ACC112 (cell line): ENCODE results near the gene GRID1.

ENCODE experiments used
- H2AFZ ChIP-seq: fragments of 200-600 bp; sonication (generic); one replicate; pipeline ENCODE4 v1.6.0; 2017; ENCODE audit warnings: antibody characterized with exemption, low read length; ENCODE audit not compliant: unreplicated experiment
- H3K27ac ChIP-seq: fragments of 200-600 bp; sonication (generic); 2 replicates; pipeline ENCODE4 v1.5.1; 2014; ENCODE audit warnings: low read depth, mild to moderate bottlenecking, antibody characterized with exemption, low read length, moderate library complexity
- H3K27me3 ChIP-seq: fragments of 200-600 bp; sonication (generic); 2 replicates; pipeline ENCODE4 v1.6.1; 2014; ENCODE audit warnings: mild to moderate bottlenecking, antibody characterized with exemption, low read length, moderate library complexity, mixed read lengths; ENCODE audit not compliant: insufficient read depth
- H3K36me3 ChIP-seq: fragments of 200-600 bp; sonication (generic); 2 replicates; pipeline ENCODE4 v1.6.1; 2016; ENCODE audit warnings: mild to moderate bottlenecking, antibody characterized with exemption, low read length, moderate library complexity, mixed read lengths; ENCODE audit not compliant: insufficient read depth
- H3K4me1 ChIP-seq: fragments of 200-600 bp; sonication (generic); one replicate; pipeline ENCODE4 v1.6.1; 2016; ENCODE audit warnings: low read length, mixed read lengths; ENCODE audit not compliant: insufficient read depth, unreplicated experiment, control insufficient read depth
- H3K4me3 ChIP-seq: fragments of 200-600 bp; sonication (generic); 2 replicates; pipeline ENCODE4 v1.5.1; 2014; ENCODE audit warnings: mild to moderate bottlenecking, low read depth, low read length
- H3K79me2 ChIP-seq: fragments of 200-600 bp; sonication (generic); one replicate; pipeline ENCODE4 v1.6.0; 2016; ENCODE audit warnings: low read length; ENCODE audit not compliant: control insufficient read depth, unreplicated experiment, insufficient read depth

GRID1 gene

GRCh38 chr10:86234107-86234506, 132.5 kb downstream of the GRID1 start:
- no peaks in the 10 kb centered on the region; the same call in 1 of the 2 replicates for H3K27me3 ChIP-seq
- H3K4me1 ChIP-seq = no peaks in the 10 kb centered on the region
- H2AFZ ChIP-seq = no peak overlapping the region
- no peaks in the 10 kb centered on the region for H3K79me2 ChIP-seq
- H3K4me3 ChIP-seq = no peak overlapping the region
- no peaks in the 10 kb centered on the region for H3K36me3 ChIP-seq
- H3K27ac ChIP-seq = no peak overlapping the region

DNA sequence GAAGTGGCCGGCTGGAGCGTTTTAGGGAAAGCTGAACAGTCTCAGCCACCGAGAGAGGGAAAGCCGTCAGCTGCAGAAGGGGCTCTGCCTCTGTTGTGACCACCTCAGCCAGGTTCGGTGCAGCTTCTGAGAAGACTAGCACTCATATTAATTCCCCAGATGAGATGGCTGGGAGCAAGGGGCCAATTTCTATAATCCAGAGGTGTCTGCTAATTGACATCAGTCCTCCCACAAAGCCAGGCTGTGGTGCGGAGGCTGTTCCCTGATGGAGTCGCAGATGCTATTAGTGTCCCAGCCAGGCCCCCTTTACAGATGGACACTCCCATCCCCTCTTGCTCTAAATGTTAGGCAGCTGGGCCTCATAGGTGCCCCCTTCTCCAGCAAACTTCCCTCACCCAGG, 133.5 kb downstream of the GRID1 start:
- Histone ChIP-seq H3K27me3 (no peaks in the 10 kb centered on the region; the same call in 1 of the 2 replicates), H3K36me3 (no peaks in the 10 kb centered on the region), H3K4me3 (no peak overlapping the region), H2AFZ (no peak overlapping the region), H3K4me1 (no peaks in the 10 kb centered on the region), H3K79me2 (no peaks in the 10 kb centered on the region), H3K27ac (no peak overlapping the region)

DNA sequence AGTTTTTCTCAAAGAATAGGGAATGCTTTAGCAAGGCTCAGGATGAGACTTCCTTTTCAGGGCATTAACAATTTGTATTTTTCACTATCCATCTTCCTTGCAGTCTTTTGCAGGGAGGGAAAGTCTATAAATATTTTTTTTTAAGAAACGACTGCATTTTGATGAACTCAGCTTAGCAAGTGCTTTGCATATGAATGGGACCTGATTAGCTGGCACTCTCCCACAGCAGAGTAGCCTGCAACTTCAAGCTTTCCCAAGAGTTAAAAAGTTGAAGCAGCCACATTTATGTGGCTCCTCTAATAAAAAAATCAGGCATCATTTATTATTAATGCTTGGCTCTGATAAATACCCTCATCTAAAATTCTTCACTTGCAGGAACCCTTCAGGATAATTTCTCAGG, 134.0 kb downstream of the GRID1 start:
- Histone ChIP-seq H3K4me1 (no peaks in the 10 kb centered on the region), H3K4me3 (no peak overlapping the region), H3K27me3 (no peaks in the 10 kb centered on the region; the same call in 1 of the 2 replicates), H3K27ac (no peak overlapping the region), H2AFZ (no peak overlapping the region), H3K36me3 (no peaks in the 10 kb centered on the region), H3K79me2 (no peaks in the 10 kb centered on the region)

DNA sequence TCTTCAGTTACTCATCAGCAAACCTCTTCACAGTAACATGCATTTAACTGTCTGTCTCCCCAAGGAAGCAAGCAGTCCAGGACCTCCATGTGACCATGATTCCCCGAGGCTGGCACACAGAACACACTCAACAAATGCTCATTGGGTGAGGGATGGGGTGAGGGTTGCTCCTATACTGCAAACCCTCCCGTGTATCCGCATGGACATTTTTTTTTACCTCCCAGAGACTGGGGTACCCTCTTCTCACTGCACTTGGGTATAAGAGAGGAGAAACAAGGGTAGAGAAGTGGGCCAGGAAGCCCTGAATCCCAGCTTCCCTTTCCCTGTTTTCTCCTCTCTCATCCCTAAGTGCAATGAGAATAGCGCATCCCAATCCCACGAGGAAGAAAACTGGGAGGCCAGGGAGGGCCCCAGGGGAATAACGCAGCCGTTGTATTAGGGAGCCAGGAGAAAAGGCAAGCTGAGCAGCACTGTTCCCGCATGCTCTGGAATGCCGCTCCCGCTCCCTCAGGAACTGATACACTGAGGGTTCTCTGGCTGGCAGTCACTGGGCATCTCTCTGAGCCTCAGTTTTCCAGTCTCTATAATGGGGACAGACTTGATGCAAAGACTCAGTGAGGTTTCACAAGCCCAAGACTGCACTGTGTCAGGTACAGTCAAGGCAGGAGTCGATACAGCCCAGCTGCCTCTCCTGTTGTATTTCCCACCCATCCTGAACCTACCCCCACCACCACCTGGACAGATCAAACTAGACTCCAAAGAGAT, 134.6 kb downstream of the GRID1 start:
- no peak overlapping the region for H3K4me3 ChIP-seq
- no peaks in the 10 kb centered on the region; the same call in 1 of the 2 replicates for H3K27me3 ChIP-seq
- no peaks in the 10 kb centered on the region for H3K36me3 ChIP-seq
- no peaks in the 10 kb centered on the region for H3K79me2 ChIP-seq
- H2AFZ ChIP-seq = no peak overlapping the region
- no peaks in the 10 kb centered on the region for H3K4me1 ChIP-seq
- no peak overlapping the region for H3K27ac ChIP-seq

GRCh38 chr10:86230557-86231180, 135.9 kb downstream of the GRID1 start:
- Histone ChIP-seq H3K27me3 (no peaks in the 10 kb centered on the region; the same call in 1 of the 2 replicates), H3K36me3 (no peaks in the 10 kb centered on the region), H3K27ac (no peak overlapping the region), H3K79me2 (no peaks in the 10 kb centered on the region), H2AFZ (no peak overlapping the region), H3K4me3 (no peak overlapping the region), H3K4me1 (no peaks in the 10 kb centered on the region)

DNA sequence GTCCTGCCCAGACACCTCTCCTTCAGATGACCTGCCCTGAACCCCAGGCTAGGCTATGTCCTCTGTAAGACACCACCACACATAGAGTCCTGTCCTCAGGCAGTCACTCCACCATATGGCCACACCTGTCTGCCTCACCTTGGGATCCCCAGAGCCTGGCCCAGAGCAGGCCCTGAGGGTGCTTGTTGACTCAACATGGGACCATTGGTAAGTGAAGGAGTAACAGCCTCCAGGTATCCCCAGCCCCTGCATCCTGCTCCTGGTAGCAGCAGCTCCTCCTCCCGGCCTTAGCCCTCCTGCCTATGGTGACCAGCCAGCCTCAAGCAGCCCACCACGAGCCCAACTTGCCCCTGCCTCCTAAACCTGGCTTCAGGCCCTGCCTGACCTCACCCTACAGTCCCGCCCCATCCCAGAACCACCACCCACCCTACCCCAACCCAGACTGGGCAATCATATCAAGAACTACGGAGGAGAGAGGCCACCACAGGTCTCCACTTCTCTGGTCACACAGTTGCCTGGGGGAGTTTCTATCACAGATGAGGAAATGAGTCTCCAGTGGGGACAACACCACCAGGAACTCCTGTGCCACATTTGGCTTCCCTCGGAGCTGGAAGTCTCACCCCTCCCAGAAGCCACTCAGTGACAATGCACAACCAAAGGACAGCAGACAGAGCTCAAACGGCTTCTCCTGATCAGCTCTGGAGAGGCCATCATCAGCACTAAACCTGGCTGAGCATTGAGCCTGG, 136.6 kb downstream of the GRID1 start:
- Histone ChIP-seq H3K79me2 (no peaks in the 10 kb centered on the region), H3K4me1 (no peaks in the 10 kb centered on the region), H3K36me3 (no peaks in the 10 kb centered on the region), H3K4me3 (no peak overlapping the region), H2AFZ (no peak overlapping the region), H3K27ac (no peak overlapping the region), H3K27me3 (no peaks in the 10 kb centered on the region; the same call in 1 of the 2 replicates)

- H3K4me1 ChIP-seq = no peaks in the 10 kb centered on the region
- no peaks in the 10 kb centered on the region for H3K79me2 ChIP-seq
- no peak overlapping the region for H3K27ac ChIP-seq
- no peaks in the 10 kb centered on the region for H3K36me3 ChIP-seq
- no peak overlapping the region for H2AFZ ChIP-seq
- H3K4me3 ChIP-seq = no peak overlapping the region
- H3K27me3 ChIP-seq = no peaks in the 10 kb centered on the region; the same call in 1 of the 2 replicates
These were observed 137.2 kb downstream of the GRID1 start for GRCh38 chr10:86229376-86229775.

DNA sequence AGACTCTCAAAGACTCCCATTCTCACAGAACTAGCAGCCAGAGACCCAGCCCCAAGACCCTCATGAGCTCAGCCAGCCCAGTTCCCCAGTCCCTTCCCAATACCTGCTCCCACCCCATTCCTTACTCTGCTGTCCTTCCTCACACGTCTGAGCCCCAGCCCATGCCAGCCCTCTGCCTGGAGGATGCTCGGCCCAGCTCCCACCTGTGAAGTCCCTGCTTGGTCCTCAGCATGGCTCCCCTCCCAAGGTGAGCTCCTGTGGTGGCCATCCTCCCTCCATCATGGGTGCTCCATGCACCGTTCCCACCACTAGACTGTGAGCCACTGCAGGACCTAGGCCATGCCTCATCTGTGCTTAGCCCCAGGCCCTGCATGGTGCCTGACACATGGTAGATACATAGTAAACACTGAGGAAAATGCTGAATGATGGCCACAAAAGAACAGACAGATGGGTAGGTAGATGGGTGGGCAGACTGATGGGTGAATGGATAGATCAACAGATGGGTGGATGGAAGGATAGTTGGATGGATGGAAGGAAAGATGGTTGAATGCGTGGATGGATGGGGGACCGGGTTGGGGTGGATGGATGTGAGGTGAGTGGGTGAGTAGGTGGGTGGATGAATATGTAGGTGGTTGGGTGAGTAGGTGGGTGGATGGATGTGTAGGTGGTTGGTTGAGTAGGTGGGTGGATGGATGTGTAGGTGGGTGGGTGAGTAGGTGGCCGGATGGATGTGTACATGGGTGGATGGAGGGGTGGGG, 138.9 kb downstream of the GRID1 start:
- no peaks in the 10 kb centered on the region for H3K27me3 ChIP-seq
- no peaks in the 10 kb centered on the region for H3K4me1 ChIP-seq
- H3K79me2 ChIP-seq = no peaks in the 10 kb centered on the region
- H3K4me3 ChIP-seq = no peak overlapping the region
- no peaks in the 10 kb centered on the region for H3K36me3 ChIP-seq
- no peak overlapping the region for H2AFZ ChIP-seq
- no peak overlapping the region for H3K27ac ChIP-seq

GRCh38 chr10:86226781-86227201, 139.8 kb downstream of the GRID1 start:
- Histone ChIP-seq H3K79me2 (no peaks in the 10 kb centered on the region), H3K36me3 (no peaks in the 10 kb centered on the region), H3K27ac (no peak overlapping the region), H3K4me3 (no peak overlapping the region), H2AFZ (no peak overlapping the region), H3K4me1 (no peaks in the 10 kb centered on the region), H3K27me3 (no peaks in the 10 kb centered on the region)

GRCh38 chr10:86226016-86226415, 140.6 kb downstream of the GRID1 start:
- H3K79me2 ChIP-seq = no peaks in the 10 kb centered on the region
- no peak overlapping the region for H3K27ac ChIP-seq
- no peak overlapping the region for H2AFZ ChIP-seq
- H3K4me3 ChIP-seq = no peak overlapping the region
- H3K27me3 ChIP-seq = no peaks in the 10 kb centered on the region
- no peaks in the 10 kb centered on the region for H3K4me1 ChIP-seq
- H3K36me3 ChIP-seq = no peaks in the 10 kb centered on the region
